HG03432 (cell line): ENCODE data around the gene HNRNPLL.
"Not testable (repeated sequence)": the region's sequence is repeated elsewhere in the genome, so short reads cannot be mapped to it uniquely, and the experiment has no call there.

Source experiments
- ATAC-seq: cut with Tn5 transposase; IDR thresholded peaks from one replicate; pipeline ENCODE4 v1.9.1; 2021; ENCODE audit warnings: mild to moderate bottlenecking, moderate library complexity; ENCODE audit not compliant: unreplicated experiment

HNRNPLL gene

DNA sequence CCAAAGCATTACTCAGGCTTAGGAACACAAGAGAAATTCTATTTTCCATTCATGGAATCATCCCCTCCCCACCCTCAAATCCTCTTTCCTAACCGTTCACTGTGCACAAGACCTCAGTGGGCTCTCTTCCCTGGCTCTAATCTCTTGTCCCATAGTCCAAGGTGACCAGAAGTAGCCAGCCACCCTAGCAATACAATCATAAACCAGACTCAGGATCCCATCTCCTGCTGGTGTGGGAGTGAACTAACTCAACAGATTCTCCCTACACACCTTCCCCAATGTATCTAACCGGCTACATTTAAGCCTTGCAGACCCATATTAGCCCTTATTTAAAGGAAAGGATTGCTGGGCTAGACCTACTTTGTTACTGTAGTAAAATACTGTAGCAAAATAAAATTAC lies 45.5 kb downstream of the HNRNPLL start:
- no peak for ATAC-seq

DNA sequence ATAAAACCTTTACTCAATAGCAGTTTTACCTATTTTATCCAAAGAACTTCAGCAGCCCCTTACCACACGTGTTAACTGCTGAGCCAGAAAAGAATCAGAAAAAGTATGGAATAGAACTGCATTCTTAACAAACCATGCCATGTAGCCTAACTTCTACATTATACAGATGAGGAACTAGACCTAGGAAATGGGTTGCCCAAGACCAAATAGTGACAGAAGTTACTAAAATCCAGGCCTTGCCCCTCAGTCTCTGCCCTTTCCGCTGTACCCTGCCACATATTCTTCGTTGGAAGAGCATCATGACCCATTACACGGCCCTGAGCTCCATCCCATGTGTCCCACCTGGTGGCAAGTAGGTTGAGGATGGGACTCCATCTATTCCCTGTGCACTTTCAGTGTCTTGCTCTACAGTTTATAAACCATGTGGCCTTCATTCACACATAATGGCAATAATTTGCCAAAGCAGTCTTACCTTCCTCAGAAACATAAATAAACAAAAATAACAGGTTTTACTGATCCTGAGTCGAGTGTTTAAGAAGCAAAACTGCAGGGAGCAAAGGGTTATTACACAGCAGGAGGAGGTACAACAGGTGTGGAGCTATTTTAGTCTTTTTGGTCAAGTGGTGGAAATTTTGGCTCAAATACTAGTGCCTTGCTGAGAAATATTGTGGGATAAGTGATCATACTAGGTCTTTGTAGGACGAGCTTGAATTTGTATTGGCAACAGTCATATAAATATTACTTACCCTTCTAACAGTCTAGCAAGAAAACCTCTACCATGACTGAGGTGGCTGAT lies 46.5 kb downstream of the HNRNPLL start:
- ATAC-seq = no peak

DNA sequence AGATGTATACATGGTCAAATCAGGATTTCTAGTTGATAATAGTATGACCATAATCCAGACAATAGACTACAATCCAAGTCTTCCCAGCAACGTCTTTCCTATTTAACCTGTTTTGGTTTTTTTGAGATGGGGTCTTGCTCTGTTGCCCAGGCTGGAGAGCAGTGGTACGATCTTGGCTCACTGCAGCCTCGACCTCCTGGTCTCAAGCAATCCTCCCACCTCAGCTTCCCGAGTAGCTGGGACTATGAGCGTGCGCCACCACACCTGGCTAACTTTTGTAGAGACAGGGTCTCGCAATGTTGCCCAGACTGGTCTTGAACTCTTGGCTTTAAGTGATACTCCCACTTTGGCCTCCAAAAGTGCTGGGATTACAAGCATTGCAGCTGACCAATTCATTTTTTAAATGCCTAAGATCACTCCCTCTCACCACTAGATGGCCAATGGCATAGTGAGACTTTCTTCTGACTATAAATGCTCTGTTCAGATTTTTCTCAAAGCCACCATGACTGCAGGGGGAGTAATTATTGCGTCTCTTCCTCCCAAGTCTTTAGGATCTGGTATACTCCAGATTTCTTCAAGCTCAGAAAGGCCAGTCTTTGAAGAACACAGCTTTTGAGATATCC lies 47.6 kb downstream of the HNRNPLL start:
- ATAC-seq = no peak

DNA sequence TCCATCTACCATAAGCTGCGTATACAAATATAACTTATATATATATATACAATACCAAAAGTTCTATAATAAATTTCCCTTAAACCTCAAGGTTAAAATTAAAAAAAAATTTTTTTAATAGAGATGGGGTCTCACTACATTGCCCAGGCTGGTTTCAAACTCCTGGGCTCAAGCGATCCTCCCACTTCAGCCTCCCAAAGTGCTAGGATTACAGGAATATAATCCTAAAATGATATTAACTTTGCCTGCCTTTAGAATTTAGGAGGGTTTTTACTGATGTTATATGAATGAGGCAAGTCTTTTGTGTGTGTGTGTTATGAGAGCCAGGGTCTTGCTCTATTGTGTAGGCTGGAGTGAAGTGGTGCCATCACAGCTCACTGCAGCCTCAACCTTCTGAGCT lies 49.2 kb downstream of the HNRNPLL start:
- no peak for ATAC-seq

DNA sequence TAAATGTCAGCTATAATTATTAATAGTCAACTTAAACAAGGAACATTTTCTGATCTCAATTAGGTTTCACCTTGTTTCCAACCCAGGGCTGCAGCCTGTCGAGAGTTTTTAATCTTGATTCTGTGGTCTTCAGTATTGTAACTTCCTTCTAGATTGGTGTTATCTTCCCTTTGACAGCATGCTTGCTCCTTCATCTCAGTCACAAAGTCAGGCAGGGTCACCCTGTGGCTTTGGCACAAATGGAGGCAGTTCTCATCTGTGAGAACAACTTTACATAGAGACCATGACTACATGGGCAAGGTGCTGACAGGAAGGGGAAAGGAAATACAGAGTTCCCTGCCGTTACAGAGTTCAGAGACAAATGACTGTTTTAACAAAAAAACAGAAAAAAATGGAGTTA lies 50.5 kb downstream of the HNRNPLL start:
- ATAC-seq = no peak

DNA sequence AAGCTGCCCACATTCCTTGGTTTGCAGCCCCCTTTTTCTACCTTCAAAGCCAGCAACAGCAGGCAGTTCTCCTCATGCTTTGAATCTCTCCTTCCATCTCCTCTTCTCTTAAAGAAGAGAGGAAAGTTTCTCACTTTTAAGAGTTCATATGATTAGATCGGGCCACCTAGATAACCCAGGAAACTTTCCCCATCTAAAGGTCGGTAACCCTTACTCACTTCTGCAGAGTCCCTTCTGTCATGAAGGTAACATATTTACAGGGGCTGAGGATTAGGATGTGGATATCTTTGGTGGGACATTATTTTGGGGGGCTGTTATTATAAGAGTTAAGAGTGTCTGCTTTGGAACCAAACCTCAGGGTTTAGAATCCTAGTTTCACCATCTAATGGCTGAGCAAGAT lies 51.0 kb downstream of the HNRNPLL start:
- no peak for ATAC-seq

DNA sequence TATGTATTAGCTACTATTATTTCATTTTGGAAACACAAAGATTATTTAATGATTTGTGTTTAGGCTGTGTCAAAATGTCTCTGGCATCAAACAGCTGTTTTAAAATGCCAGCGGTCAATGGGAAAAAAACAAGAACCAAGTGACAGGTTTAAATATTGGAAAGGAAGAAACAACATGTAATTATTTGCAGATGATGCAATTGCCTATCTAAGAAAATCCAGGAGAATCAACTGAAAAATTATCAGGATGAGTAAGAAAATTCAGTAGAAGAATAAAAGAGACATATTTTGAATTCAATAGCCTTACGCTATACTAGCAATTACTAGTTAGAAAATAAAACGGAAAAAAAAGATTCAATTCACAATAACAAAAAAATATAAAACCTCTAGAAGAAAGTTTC lies 51.6 kb downstream of the HNRNPLL start:
- ATAC-seq = no peak

DNA sequence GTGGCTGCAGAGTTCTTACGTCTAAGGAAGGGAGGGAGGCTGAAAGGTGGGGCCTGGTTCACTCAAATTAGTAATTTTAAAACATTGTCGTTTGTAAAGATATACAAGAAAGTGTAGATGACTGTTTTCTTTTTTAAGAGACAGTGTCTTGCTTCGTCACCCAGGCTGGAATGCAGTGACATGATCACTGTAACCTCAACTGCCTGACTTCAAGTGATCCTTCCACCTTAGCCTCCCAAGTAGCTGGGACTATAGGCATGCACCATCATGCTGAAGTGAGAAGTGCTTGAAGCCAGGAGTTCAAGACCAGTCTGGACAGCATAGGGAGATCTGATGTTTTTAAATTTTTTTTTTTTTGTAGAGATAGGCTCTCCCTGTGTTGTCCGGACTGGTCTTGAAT lies 52.9 kb downstream of the HNRNPLL start:
- ATAC-seq = no peak

DNA sequence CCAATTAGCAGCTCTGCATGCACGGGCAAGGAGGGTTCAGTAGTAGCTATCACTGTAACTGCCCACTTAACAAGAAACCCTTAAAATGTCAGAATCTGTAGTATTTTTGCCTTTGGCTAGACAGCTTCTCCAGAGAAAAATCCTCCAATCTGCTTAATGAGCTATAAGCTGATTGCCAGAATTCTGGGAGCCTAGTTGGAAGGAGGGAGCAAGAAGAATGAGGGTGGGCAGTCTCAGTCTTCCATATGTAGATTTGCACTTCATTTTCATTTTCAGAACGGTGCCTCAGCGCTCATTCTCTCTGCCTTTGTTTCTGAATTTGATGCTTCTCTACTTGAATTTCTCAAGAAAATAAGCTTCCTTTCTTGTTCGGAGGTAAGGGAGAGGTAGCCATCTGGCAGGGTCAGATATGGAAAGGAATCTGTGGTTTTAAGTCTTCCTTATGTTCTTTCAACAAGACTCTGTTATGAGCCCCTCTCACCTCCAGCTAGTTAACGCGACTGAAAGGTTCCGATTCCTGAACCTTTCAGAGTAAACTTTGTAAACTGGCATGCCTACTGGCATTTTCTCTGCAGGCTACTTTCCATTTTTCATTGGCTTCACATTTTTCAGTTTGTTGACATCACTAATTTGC lies 53.5 kb downstream of the HNRNPLL start:
- ATAC-seq = no peak

DNA sequence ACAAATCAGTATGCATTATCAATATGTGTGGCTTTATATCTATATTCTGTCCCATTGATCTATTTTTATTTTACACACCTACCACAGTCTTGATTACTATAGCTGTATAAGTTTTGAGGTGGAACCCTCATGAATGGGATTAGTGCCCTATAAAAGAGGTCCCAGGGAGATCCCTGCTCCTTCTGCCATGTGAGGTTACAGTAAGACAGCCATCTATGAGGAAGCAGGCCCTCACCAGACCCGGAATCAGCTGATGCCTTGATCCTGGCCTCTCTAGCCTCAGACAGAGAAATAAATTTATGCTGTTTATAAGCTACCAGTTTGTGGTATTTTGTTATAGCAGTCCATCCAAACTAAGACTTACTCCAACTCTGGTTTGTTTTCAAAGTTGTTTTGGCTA lies 54.9 kb downstream of the HNRNPLL start:
- no peak for ATAC-seq

DNA sequence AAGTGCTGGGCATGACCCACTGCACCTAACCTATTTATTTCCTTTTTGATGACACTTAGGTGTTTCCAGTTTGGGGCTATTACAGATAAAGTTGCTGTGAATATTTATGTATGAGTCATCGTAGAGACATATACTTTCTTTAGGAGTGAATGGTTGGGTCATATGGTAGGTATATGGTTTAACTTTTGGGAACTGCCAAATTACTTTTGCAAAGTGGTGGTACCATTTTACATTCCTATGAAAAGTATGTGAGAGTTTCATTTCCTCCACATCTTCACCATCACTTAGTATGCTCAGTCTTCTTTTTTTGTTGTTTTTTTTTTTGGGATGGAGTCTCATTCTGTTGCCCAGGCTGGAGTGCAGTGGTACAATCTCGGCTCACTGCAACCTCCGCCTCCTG lies 56.1 kb downstream of the HNRNPLL start:
- ATAC-seq = no peak

DNA sequence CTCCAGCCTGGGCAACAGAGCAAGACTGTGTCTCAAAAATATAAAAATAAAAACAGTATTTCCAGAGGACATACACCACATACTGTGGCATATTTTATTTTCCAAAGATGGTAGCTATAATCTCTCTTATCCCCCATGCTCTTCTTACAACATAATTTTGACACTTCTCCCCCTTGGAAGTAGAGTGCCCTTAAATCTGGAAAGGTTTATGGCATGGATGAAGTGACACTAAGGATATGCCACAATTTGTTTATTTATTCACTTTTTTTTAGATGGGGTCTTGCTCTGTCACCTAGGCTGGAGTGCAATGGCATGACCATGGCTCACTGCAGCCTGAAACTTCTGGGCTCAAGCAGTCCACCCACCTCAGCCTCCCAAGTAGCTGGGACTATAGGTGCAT lies 56.7 kb downstream of the HNRNPLL start:
- no peak for ATAC-seq

DNA sequence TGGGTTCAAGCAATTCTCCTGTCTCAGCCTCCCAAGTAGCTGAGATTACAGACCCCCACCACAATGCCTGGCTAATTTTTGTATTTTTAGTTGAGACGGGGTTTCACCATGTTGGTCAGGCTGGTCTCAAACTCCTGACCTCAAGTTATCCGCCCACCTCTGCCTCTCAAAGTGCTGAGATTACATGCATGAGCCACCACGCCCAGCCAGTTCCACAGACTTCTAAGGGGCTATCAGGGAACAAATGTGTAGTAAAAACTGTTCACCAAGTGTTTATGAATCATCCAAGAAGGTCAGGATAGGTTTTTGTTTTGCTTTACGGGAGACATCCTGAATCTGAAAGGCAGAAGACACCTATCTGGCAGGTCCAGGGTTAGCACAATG lies 60.5 kb downstream of the HNRNPLL start:
- not testable (repeated sequence) for ATAC-seq

DNA sequence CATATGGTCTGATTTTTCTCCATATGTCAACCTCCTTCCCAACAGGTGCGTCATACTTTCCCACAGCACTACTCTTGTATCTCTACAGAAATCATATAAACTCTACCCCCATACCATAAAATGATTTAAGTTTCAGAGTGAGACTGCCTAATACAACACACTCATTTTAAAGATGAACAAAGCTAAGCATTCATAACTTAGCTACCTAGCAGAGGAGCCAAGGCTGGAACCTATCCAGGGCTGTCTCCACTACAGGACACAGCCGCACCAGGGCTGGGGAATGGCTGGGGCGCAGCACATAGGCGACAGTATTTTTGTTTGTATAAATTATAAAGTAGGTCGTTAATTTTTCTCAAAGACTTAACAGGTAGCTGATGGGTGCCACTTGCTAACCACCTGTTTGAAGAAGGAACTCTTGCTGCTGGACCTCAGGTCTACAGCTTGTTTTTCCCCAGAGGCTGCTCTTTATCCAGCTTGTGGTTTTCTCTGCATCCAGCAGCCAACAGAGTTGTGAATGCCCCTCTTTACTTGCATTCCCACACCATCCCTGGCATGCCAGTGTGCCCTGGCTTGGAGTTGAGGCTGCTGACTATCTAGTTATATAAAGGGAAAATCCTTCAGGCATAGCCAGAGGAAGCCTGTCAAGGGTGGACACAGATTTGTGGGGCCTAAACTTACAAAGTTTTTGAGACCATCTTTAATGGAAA lies 62.0 kb downstream of the HNRNPLL start:
- ATAC-seq = no peak

DNA sequence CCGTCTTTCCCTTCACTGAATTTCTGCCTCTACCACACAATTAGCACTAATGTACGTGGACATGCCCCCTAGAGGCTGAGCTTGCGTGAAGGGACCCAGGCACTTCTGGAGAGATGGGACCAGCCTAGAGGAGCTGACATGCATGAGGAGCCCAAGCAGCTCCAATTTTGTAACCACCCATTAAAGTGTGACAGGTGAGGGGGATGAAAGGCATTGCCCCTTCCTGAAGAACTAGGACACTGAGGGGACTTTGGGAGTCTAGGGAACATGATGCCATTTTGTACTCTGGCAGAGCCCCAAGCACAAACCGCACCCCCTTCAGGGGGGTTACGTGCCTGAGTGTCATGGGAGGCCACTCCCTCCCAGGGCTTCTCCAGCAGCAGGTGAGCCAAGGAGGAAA lies 63.6 kb downstream of the HNRNPLL start:
- no peak for ATAC-seq

DNA sequence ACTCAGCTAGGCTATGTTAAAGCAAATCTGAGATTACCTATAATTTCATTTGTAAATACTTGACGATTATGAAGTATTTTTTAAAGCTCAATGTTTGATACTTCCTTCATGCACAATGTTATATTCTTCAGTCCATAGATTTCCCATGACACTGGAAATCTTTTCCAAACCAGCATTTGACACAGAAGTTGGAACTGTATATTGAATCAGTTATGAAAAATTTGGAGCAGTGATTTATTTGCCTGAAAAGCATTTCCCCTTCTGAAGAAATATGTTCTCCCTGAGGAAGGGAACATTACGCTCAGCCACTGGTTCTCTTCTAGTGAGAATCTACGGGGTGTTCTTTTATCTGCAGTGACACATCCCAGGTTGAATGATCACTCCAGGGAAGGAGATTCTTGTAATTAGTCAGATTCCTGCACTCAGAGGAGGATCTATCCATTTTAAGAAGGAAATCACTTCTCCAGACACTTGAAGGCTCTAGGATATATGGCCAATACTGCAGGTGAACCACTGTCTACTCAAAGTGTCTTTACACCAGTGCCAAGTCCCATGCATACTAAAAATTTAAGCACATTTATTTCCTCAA lies 64.7 kb downstream of the HNRNPLL start:
- no peak for ATAC-seq

DNA sequence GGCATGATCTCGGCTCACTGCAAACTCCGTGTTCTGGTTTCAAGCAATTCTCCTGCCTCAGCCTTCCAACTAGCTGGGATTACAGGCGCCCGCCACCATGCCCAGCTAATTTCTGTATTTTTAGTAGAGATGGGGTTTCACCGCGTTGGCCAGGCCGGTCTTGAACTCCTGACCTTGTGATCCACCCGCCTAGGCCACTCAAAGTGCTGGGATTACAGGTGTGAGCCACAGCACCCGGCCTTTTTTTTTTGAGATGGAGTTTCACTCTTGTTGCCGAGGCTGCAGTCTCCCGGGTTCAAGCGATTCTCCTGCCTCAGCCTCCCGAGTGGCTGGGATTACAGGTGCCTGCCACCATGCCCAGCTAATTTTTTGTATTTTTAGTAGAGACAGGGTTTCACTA lies 65.4 kb downstream of the HNRNPLL start:
- not testable (repeated sequence) for ATAC-seq

DNA sequence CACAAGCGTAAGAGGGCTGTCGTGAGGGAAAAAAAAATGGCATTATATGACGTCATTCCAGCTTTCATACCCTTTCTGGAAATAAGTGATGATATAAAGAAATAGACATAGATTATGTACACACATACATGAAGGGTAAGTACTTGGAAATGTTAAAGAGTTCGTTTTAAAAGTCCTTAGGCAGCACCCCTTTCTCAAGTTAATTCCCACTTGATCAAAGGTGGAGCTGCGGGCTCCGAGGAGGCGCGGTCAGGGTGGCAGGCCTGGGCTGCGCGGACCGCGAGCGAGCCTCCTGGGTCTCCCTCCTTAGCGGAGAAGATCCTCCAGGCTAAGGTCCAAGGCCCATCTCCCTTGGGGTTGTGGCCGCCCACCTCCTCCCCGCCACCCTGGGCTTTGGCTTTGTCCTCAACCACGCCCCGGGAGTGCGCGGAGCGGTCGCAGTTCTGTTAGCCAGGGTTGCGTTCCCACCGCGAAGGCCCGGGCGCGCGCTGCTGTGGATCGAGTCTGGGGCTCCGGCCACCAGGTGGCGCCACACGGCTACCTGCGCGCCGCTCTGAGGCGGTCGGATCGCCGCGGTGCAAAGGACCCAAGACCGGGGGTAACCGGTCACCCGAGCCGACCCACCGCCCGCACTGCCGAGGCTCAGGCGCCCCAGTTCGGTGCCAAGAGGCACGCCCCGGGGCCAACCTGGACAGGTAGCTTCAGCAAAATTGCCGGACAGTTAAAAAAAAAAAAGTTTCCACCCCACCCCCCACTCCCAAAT lies 66.8 kb downstream of the HNRNPLL start:
- ATAC-seq = peak; percentile 57

DNA sequence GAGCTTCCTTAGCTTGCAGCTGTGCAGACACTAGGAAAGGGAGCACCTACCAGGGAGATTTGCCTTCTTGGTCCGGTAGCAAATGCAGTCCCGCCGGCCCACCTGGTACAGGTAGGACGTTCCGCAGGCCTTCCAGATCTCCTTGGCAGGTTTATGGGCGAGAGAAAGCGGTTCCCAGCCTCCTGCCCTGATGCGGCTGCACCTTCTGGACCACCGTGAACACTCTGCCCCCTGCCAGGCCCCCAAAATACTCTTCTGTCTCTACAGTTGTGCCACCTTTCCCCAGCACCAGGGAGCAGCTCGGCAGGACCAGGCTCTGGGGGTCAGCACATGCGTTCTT lies 67.4 kb downstream of the HNRNPLL start:
- ATAC-seq = no peak

DNA sequence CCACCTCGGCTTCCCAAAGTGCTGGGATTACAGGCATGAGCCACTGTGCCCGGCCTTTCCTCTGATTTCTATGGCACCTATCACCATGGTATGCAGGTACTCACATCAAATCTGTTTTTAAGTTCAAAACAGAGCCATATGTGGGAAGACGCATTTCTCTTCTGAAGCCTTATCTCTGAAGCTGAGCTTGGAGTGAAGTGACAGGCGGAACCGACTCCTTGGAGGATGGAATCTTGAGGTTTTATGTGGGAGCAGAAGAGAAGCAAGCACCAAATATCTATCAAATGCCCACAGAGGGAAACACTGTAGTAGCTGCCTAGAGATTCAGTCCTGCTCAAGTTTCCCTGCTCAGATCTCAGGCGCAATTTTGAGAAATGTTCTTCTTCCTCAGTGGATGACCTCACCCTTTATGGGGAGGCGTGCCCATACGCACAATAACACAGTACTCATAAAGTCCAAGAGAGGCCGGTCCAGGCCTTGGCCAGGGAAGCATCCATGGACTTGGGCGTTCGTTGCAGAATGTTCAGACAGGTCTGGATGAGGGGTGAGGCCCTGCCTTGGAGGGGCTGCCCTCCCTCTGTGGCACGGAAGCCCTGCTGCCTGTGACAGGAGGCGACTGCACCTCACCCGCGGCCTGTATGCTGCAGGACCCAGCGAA lies 67.9 kb downstream of the HNRNPLL start:
- no peak for ATAC-seq
